Activated CD4-positive, CD25-positive, alpha-beta regulatory T cell (primary cell): ENCODE results near the gene ARHGAP24.
"Not testable (repeated sequence)": the region's sequence is repeated elsewhere in the genome, so short reads cannot be mapped to it uniquely, and the experiment has no call there.

Experiments
- DNase-seq, 4 experiments: peaks; one replicate each; lab custom pipeline; 2025; lab: John Stamatoyannopoulos, UW

ARHGAP24 gene

DNA sequence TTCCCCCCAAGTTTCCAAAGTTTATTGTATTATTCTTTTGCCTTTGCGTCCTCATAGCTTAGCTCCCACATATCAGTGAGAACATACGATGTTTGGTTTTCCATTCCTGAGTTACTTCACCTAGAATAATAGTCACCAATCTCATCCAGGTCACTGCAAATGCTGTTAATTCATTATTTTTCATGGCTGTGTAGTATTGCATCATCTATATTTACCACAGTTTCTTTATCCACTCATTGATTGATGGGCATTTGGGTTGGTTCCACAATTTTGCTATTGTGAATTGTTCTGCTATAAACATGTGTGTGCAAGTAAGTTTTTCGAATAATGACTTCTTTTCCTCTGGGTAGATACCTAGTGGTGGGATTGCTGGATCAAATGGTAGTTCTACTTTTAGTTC, 43.6 kb downstream of the ARHGAP24 start:
- DNase-seq: not testable (repeated sequence)

DNA sequence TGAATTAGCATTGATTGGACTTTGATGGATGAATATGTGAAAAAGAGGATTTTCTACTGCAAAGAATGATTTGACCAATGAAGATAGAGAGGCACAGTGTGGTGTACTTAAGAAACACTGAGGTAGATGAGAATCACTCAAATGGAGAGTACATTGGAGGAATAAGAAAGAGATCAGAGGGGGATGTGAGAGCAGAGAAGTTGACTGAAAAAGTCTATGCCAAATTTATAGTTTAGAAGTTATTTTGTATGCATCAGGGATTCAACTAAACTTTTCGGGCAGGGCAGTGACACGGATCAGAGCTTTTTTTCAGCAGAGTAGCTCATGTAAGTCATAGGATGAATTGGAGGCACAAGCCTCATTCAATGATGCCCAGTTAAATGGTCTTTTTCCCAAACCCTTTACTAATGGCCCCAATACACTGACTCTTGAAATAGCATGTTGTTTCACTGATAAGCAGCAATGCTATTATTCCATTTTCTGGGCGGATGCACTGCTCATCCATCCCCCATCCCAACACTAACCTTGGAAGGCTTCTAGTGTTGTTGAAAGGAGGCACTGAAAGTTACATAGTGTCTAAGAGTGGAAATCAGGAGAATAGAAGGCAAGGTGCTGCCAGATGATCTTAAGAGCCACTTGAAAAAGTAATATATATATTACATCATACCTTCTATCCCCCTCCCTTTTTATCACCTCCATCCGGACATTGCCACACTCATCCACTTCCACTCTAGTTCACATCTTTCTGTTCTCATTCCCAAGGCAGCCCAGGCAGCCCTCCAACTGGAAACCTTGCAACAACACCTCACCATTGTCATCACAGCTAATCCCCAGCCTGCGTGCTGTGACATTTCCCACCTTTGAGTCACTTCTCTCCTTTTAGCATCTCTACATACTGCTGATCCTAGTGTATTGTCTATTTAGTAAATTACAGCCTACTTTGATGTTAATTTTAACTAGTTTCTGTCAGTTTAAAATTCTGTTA, 46.1 kb downstream of the ARHGAP24 start:
- no peak for DNase-seq

DNA sequence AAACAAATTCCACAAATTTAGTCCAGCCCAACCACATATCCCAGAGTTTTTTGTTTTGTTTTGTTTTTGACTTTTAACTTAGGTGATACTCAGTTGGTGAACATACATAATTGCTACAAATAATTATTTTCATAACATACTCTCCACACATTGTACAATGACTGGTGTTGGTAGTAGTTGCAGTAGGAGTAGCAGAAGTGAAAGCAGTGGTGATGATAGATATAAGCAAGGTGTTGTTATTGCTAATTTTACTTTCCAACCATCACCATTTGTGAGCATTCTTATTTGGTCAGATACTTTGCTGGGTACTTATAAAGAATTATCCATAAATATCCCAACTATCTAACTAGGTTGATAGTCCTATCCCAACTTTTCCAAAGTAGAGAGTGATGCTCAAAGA, 47.3 kb downstream of the ARHGAP24 start:
- DNase-seq: no peak

DNA sequence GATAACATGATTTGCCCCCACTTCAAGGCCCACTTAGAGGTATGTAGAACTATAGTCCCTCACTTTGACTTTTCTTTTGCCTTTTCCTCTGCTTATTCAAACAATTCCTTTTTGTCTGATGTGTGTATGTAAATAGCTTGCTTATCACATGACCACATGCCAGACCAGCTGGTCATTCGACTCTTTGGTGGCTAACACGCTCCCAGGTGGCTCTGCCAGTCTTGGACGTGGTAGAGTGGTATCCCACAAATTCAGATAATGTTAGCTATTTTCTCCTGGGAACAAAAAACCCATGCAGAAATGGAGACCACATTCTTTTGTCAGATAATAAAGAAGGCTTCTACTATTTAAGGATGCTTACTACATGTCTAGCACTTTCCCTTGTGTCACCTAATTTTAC, 47.9 kb downstream of the ARHGAP24 start:
- no peak for DNase-seq

DNA sequence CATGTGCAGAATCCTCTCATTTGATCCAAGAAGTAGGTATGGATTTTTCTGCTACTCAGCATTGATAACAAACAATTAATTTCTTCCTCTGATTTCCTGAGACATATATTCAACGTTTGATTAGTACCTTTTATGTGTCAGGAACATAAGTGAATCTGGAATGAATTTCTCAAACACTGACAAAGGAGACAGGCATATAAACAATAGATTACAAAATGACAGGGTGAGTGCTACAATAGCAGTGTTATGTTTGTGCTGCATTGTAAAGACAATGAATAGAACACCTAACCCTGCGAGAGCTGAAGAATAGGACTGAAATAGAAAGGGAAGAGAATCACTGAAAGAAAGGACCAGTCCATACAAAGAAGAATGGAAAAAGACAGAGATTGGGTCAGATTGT, 52.9 kb downstream of the ARHGAP24 start:
- no peak for DNase-seq

DNA sequence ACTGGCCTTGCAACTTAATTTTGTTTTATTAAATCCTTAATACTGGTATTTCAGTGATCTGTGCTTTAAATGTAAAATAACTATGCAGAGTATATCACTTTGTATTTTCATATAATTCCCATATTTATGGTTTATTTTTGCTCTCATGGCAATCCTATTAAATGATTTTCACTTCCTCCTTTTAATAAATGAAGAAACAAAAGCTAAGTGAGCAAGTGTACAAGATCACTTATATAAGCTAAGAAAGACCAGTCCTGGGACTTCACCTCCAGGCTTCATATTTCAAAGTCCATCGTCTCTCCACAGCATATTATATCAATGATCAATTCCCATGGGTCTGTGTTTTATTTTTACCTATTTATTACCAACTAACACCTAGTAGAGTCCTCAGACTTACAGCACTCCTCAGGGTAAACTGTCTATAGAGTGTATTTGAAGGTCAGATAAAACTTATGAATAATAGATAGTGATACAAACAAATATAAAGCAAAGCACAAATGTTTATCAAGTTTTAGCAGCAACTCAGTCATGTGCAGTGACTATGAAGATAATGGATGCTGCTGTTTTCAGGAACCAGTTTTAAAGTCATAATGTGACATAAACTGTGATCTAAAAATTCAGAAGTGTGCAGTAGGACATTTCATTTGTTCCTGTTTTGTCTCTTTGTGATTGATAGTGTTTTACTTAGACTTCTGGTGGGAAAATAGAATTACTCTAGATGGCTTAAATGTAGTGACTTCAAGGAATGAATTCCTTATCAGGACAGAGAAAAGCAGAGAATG, 56.8 kb downstream of the ARHGAP24 start:
- DNase-seq: no peak

DNA sequence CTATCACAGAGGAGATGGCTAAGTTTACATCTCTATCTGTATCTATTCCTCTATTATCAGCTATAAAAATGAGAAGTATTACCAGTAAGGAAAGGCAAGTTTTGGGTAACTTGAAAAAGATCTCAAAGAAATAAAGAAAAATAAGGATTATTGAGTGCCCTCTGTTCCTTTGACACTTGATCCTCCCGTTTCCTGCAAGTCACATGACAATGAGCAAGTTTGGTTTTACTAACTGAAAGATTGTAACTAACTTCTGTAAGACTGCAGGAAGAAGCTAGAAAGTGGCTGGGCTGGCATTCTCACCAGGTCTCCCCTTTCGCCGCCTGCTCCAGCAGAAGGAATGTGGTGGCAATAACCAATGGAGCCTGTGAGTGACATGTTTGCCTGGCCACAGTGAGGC, 59.2 kb downstream of the ARHGAP24 start:
- no peak for DNase-seq

DNA sequence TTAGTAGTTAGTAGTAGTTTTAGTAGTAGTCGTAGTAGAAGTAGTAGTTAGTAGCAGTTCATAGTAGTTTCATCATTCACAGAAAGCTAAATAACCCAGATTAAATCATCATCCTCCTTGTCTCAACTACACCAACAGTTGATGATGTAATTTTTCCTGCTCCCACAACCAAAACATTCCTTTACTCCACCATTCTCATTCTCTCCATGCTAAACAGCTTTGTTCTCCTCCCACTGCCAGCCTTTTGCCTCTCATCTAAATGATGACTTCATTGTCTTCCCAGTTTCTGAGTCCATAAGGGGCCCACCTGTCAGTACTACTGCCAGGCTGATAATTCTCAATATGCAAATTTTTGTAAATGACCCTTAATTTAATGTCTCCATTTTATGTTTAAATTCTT, 68.9 kb downstream of the ARHGAP24 start:
- no peak for DNase-seq

DNA sequence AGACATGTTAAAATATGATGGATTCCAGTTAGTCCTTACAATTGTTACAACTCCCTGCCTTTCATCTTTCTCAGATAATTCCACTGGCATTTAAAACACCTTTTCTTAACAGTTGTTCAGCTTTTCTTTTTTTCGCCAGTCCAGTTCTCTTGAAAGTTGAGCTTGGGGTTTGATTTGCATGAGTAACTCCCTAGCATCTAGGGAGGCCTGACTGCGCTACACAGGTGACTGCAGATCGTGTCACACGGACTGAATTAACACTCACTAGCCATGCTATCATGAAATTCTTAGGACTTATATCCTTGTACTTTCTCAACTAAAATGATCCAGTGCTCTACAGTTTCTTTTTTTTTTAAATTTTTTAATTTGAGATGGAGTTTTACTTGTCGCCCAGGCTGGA, 69.8 kb downstream of the ARHGAP24 start:
- no peak for DNase-seq

DNA sequence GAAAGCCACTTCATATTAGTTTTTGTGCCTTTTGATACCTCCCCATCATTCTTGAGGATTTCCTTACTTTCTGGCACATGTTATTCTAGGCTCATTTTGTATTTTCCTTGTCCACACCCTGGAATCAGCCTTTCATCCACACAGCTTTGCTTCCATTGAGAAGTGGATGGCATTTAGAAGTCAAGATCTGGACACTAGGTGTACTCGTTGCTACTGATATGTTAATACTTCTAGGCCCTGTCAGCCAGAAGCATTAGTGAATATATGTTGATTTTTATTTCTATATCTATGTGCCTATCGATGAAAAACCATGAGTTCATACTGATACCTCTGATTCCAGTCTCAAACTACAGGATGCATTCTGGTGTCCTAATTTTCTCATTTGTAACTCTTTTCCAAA, 73.2 kb downstream of the ARHGAP24 start:
- DNase-seq: no peak

DNA sequence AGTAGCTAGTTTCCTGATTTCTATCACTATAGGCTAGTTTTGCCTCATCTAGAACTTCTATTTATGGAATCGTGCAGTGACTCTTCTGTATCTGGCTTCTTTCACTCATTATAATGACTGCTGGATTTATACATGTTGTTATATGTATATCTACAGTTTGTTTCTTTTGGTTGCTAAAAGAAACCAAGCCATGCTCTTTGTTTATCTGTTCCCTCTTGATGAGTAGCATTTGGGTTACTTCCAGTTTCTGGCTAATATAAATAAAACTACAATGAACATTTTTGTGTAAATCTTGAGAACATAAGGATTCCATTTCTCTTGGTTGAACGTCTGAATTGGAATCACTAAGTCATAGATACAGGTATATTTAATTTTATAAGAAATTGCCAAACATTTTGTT, 73.9 kb downstream of the ARHGAP24 start:
- no peak for DNase-seq

DNA sequence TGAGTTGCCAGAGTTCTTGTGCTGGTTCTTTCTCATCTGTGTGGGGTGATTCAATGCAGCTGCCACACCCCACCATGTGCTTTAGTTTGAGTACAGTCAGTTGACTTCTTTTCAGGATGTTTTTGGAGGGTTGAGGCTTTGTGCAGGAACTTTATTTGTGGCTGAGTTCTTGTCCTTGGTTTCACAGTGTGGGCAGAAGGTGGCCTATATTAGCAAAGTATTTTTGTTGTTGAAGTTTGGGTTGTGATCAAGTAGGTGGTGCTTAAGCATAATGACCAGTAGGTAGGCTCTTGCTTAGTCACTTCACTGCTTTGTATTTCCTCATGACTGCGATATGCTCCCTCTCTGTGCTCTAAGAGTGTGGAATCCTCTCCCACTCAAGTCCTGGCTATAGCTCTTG, 80.3 kb downstream of the ARHGAP24 start:
- DNase-seq: no peak

DNA sequence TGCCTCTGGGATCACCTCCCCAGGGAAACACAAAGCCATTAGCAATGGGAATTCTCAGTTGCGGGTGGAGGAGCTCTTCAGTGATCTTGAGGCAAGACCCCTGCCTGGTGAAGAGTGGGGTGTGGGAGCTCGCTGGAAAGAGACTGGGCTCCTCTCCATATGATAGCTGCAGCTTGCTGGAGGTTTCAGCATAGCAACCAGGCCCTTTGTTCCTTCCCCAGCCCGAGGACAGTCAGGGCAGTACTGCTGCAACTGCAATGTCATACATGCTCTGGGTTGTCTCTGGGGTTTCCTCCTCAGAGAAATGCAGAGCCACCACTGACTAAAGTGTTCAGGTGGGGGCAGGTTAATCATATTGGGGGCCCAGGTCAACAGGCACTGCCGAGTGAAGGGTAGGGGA, 81.3 kb downstream of the ARHGAP24 start:
- no peak for DNase-seq

DNA sequence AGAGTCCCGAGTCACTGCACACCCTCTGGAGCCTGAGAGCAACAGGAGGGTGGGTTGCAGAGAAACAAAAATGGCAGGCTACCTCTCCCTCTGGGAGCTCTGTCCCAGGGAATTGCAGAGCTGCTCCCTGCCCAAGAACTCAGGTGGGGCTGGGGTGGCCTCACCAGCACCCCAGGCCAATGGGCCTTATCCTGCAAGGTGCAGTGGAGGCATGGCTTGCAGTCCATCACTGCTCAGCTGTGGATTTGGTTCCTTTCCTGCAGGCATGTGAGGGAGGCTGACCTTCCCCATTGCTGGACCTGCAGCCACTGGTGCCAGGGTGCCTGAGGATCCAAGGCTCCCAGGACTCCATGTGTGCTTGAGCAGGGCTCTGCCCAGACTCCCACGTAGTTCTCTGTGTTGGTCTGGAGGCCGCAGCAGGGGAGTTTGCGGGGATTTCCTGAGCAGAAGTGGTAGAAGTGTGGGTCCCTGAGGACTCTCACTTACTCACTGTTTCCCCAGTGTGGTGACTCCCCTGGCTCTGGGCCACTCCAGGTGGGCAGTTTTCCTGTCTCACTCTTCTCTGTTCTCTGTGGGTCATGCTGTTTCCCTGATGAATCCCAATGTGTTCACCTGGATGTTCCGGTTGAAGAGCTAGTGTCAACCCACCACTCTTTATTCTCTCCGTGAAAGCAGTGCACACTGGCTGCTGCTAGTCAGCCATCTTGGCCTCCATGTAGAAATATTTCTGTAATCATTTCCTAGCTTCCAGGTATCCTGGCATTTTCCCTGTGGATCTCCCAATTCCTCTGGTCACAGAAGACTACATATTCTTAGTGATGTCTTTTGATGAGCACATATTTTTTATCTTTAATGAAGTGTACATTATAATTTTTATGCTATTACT, 82.3 kb downstream of the ARHGAP24 start:
- no peak for DNase-seq

DNA sequence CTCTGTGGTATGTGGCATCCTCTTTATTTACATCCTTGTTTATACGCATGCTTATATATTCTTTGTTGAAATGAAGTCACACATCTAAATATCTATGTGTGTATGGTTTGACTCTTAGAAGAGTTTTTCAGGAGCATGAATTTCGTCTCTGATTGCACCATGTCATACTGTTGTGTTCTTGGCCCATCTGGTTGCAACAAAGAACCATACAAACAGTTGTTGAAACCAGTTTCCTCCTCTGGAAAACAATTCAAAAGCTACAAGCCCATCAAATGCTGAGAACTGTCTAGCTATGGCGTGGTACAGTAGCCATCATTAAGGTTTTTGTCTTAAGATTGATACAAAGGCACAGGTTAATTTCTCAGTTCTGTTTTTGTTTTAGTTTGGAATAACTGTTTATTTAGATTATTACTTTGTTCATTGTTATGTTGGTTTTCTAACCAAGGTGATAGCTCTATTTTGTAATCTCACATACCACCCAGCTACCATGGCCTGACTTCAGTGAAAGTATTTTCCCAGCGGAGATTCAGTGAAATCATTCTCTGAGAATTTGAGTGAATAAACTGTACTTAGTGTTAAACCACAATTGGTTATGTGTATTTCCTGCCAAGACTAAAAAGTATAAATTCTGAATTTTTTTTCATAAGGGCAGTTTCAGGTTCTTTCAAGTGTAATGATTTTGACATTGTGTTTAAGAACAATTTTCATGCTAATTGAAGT, 91.0 kb downstream of the ARHGAP24 start:
- DNase-seq: no peak

DNA sequence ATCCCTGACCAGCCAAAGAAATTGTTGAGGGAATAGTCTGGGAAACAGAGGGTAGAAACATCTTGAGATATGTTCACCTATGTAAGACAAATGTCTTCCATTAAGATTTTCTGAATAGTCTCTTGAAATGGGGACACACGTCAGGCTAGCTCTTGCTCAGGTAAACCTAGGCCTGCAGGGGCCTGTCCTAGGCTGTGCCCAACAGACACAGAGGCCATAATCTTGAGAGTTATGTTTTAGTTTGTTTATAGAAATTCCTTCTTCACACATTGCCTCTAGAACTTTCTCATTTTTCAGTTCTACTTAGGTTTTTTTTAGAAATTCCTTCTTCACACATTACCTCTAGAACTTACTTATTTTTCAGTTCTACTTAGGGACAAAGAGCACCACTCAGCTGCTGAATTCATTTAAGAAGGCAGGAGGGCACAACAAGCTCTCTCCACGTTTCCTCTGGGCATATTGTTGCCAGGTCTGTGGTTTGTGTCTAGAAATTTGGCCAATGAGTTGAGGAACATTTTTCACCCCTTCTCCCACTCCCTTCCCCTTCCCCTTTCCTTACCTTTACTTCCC, 94.9 kb downstream of the ARHGAP24 start:
- no peak for DNase-seq

DNA sequence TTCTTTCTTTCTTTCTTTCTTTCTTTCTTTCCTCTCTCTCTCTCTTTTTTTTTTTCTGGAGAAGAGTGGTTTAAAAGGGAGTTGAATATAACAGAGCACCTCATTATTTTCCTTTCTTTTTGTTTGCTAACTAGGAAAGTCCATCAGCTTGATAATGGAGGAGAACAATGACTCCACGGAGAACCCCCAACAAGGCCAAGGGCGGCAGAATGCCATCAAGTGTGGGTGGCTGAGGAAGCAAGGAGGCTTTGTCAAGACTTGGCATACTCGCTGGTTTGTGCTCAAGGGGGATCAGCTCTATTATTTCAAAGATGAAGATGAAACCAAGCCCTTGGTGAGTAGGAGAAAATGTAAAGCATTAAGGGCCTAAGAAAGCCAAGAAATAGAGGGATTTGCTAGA, 95.4 kb downstream of the ARHGAP24 start:
- DNase-seq: no peak

DNA sequence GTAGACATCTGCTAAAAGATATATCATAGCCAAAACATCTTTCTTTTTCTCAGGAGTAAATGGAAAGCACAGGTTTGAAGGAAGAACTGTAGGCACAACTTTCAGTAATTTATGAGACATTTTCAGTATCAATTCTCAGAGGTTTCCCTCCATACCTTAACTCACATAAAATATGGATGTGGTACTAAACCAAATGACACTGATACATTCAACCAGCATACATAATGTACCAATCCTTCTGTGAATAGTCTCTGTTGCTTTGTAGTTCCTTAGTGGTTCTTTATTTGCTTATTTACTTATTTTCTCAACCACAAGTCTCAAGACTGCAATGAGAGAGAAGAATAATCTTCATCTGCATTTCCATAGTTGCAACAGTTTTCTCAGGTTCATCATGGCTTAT, 96.1 kb downstream of the ARHGAP24 start:
- no peak for DNase-seq

DNA sequence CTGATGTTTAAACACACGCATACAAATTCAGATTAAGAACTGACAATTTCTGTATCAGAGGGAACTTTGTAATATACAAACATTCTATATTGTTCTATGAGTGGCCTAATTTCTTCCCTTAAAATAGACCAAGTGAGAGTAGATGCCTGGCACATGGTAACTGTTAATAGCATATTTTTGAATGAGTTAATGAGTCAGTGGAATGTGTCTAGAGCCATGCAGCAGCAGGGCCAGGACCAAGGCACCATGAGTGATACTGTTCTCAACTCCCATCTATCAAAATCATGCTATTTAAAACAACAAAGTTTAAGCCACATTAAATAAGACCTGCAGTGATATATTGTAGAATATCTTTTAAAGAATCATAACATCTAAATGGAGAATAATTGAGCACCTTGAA, 98.3 kb downstream of the ARHGAP24 start:
- no peak for DNase-seq

DNA sequence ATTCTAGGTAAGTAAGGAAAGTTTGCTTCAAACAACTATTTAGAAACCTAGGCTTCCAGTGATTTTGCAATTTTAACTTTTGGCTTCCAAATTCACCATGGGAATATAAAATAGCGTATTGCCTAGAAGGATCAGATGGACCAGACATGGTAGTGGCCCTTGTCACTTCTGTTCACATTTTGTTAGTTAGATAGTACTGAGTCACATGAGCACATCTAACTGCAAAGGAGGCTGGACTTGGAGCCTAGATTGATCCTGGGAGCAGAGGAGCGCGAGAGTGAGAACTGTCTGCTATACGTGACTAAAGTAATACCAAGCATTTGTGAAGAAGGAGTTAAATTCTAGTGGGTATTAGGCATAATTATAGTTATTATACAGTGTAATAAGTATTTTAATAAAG, 102.4 kb downstream of the ARHGAP24 start:
- no peak for DNase-seq

DNA sequence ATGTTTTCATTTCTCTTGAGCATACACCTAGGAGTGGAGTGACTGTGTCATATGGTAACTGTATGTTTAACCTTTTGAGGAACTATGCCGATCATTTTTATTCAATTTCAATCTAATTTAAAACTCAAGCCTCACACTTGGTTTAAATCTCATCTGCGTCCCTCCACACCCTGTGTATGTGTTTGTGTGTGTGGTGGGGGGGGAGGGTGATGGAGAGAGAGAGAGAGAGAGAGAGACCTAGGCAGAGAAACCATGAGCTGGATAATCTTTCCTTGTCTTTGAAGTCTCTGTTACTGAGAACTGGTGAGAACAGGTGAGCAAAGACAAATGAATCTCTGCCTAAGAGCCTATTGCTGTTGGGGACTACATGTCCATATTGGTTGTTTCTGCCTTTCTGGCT, 105.0 kb downstream of the ARHGAP24 start:
- no peak for DNase-seq
